Adrenal gland (tissue), 12 donors: Measurements from ENCODE around the gene MTAP. TPM values are rescaled to one million over a fixed set of nuclear protein-coding genes. Genes with fewer than 3 reads are reported as not detected.
A peak's percentile ranks its signal among the peaks of the same experiment; 100 is the strongest.

Experiments used
- DNase-seq, 7 donors: peaks; one replicate each; pipeline ENCODE4 v3.0.0-alpha.2; 2019 to 2020
- H3K27ac ChIP-seq, 5 donors: fragments of 200-600 bp; sonication (generic) in 4 of 5; 1 replicate in 3 of 5; 2 replicates in 2 of 5; pipeline versions ENCODE4 v1.5.1 to v1.8.0; 2016 to 2020; ENCODE audit warnings: mild to moderate bottlenecking in 1 of 5
- H3K27me3 ChIP-seq: fragments of 200-600 bp; 2 replicates; pipeline ENCODE4 v1.8.0; 2021
- H3K36me3 ChIP-seq, 2 donors: fragments of 200-600 bp; replicated peaks in 1 of 2; 1 replicate in 1 of 2; 2 replicates in 1 of 2; pipeline versions ENCODE4 v1.5.1 to v1.8.0; 2018 to 2022
- H3K4me1 ChIP-seq, 2 donors: fragments of 200-600 bp; replicated peaks in 1 of 2; 1 replicate in 1 of 2; 2 replicates in 1 of 2; pipeline versions ENCODE4 v1.5.1 to v1.8.0; 2018 to 2021
- H3K4me3 ChIP-seq, 4 donors: fragments of 200-600 bp; sonication (generic) in 3 of 4; one replicate each; pipeline ENCODE4 v1.5.1; 2016 to 2018
- H3K9me3 ChIP-seq, 3 donors: fragments of 200-600 bp; sonication (generic) in 1 of 3; replicated peaks in 1 of 3; 1 replicate in 2 of 3; 2 replicates in 1 of 3; pipeline versions ENCODE4 v1.5.1 to v1.8.0; 2016 to 2021
- POLR2A ChIP-seq, 2 donors: fragments of 450-650 bp; IDR thresholded peaks; one replicate each; pipeline ENCODE4 v1.6.1; 2017; ENCODE audit warnings: antibody characterized with exemption in 2 of 2, mild to moderate bottlenecking in 2 of 2, moderate library complexity in 1 of 2
- WGBS, 4 donors: extraction: QIAGEN DNeasy Blood & Tissue Kit in 2 of 4; methylation state at CpG; one replicate each; pipeline versions ENCODE4 v1.1.5 to v1.1.7; 2013 to 2017; 5-methylcytosine and 5-hydroxymethylcytosine counted together
- intact Hi-C, 2 donors: fragments of 100-400 bp; cut with DNase I; formaldehyde crosslinking; loops; one replicate each; pipeline versions ENCODE4 v1.14.1 to v1.15.0; 2022 to 2023
- polyA plus RNA-seq, 3 donors: library from polyadenylated mRNA; stranded (reverse); fragments of 200-250 nt in 2 of 3; fragments of 350-450 nt in 1 of 3; fragmentation: Illumina TruSeq in 1 of 3; extraction: RNeasy Lipid Tissue Mini Kit (QIAGEN cat#74804) in 1 of 3; gene quantifications; one replicate each; pipeline ENCODE4 v1.2.3, GENCODE V29; 2013 to 2014
- total RNA-seq, 9 donors: library from RNA; depleted of rRNA in 4 of 9; stranded (reverse); fragments of >200 nt in 4 of 9; fragments of 120-200 nt in 1 of 9; fragmentation: NEBNext Ultra II Directional in 1 of 9; extraction: Animal tissue kit (Norgen Biotek cat#: 25700) in 1 of 9; gene quantifications; one replicate each; pipeline versions ENCODE4 v1.1.0 to v1.2.4, GENCODE V29; 2013 to 2023
- TF ChIP-seq, protein P1 (sequence below), 6 experiments: fragments of 450-650 bp in 4 of 6; fragments of 200-600 bp in 2 of 6; sonication (generic) in 1 of 6; IDR thresholded peaks; 1 replicate in 5 of 6; 2 replicates in 1 of 6; pipeline versions ENCODE4 v1.5.1 to v1.8.0; 2016 to 2021; ENCODE audit warnings: antibody characterized with exemption in 6 of 6, mild to moderate bottlenecking in 2 of 6, moderate library complexity in 1 of 6
- donor health status: healthy with polysubstance abuse.
- donor health status: Bipolar disorder and iron deficiency.
- donor health status: DM: yes; HTN: yes; CAD: no.
- donor health status: DM: no; HTN: no; CAD: no.
- donor health status: DM: no; HTN: no; CAD: no.
- donor health status: DM: yes; HTN: yes; CAD: no.

The MTAP gene
- total and polyA plus RNA-seq, 12 donors, result 6.4 to 38.2 (median 21.9) TPM

DNA sequence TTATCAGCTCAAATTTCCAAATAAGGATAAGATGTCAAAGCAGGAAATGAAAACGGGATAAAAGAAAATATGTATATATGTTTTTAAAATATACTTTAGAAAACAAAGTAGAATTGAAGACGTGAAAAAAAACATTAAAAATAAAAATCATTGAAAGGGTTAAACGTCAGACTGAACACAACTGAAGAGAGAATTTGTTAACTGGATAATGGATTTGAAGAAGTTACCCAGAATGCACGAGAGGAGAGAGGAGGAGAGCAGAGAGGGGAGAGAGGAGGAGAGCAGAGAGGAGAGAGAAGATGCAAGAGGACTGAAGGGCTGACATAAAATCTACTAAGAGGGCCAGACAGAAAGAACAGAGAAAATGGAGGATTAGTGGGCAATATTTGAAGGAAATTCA is 103.8 kb downstream of the MTAP start:
- Histone ChIP-seq H3K36me3 (no peaks in the 10 kb centered on the region), H3K27me3 (no peaks in the 10 kb centered on the region), H3K4me3 (no peak overlapping the region), H3K9me3 (peaks cover 0 to 4% (median 0%) of the 10 kb centered on the region in 3 donors), H3K27ac (no peak overlapping the region), H3K4me1 (no peaks in the 10 kb centered on the region)
- intact Hi-C loops, result no loop called here
- WGBS, 4 donors, result 90 to 95% (median 94%) methylated on average over 4 of the region's 4 CpGs
- DNase-seq, result no peak
- TF ChIP-seq, protein P1, sequence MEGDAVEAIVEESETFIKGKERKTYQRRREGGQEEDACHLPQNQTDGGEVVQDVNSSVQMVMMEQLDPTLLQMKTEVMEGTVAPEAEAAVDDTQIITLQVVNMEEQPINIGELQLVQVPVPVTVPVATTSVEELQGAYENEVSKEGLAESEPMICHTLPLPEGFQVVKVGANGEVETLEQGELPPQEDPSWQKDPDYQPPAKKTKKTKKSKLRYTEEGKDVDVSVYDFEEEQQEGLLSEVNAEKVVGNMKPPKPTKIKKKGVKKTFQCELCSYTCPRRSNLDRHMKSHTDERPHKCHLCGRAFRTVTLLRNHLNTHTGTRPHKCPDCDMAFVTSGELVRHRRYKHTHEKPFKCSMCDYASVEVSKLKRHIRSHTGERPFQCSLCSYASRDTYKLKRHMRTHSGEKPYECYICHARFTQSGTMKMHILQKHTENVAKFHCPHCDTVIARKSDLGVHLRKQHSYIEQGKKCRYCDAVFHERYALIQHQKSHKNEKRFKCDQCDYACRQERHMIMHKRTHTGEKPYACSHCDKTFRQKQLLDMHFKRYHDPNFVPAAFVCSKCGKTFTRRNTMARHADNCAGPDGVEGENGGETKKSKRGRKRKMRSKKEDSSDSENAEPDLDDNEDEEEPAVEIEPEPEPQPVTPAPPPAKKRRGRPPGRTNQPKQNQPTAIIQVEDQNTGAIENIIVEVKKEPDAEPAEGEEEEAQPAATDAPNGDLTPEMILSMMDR (IDR thresholded peaks at IDR 0.05), result no peak
- TF ChIP-seq POLR2A (IDR thresholded peaks at IDR 0.05), result no peak

DNA sequence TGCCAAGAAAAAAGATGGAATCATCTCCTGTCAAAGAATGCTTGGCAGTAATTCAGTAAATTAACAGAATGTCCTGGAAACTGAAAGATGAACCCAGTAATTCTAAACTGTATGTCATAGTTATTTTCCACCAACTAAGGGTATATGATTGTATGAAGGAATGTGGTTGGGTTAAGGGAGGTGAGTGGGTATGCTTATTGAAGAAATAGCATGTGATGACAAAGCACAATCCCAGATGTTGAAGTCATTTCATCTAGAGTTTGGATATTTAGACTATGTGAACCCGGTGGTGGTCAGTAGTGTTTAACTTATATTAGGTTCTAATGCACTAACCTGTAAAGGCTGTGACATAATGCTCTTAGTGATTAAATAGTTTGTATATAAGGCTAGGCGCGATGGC is 104.4 kb downstream of the MTAP start:
- no peak for DNase-seq
- Histone ChIP-seq H3K36me3 (no peaks in the 10 kb centered on the region), H3K9me3 (peaks cover 0 to 4% (median 0%) of the 10 kb centered on the region in 3 donors), H3K27ac (no peak overlapping the region), H3K4me3 (no peak overlapping the region), H3K4me1 (no peaks in the 10 kb centered on the region), H3K27me3 (no peaks in the 10 kb centered on the region)
- intact Hi-C loops, result no loop called here
- TF ChIP-seq, protein P1 (IDR thresholded peaks at IDR 0.05), result no peak
- no peak for TF ChIP-seq POLR2A (IDR thresholded peaks at IDR 0.05)
- 98 to 100% (median 99%) methylated on average over 3 of the region's 3 CpGs for WGBS, 4 donors

DNA sequence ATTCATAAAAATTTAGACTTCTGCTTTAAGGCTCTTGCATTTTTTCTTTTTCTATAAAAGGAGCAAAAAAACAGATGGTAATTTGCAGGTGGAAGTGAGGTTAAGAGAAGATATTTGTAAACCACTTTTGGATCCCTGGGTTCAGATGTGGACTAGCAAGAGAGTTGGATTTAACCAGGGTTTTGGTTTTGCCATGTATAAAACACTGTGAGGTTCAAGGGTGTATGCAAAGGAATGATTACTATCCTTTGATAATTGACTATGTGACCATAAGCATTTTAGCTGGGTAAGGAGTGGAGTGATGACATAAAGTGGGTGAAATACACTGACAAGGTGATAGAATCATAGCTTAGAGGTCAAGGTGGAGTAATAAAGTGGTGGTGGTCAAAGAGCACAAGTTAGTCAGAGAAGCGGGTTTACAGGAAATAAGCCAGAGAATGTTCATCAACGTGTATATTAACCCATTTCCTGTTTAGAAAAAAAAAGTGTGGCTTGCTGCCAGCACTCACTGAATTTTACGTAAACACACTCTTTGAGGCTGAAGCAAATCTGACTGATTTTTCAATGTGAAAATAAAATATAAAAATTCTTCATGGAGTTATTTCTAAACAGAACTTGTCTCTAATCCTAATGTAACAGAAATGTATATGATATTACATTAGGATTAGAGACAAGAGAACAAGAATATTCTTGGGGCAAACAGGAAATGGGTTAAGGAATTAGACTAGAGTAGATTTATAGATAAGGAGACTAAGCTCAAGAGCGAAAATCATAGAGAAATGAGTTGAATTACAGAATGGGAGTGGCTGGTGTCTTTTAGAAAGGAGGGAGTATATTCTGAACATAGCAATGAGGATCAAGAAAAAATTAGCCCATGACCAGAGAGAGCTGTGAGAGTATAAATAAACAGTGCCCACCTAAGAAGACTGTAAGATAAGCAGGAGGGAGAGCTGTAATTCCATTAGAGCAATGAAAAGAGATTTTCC is 117.2 kb downstream of the MTAP start:
- no peak overlapping the region for H3K27ac ChIP-seq
- intact Hi-C loops, result no loop called here
- peaks cover 0 to 3% of the 10 kb centered on the region in 2 donors for H3K4me1 ChIP-seq
- H3K9me3 ChIP-seq, result no peaks in the 10 kb centered on the region
- TF ChIP-seq, protein P1 (IDR thresholded peaks at IDR 0.05), result no peak
- no peak for TF ChIP-seq POLR2A (IDR thresholded peaks at IDR 0.05)
- no peaks in the 10 kb centered on the region for H3K36me3 ChIP-seq
- 22 to 26% (median 24%) methylated on average over 4 of the region's 4 CpGs for WGBS, 4 donors
- no peaks in the 10 kb centered on the region for H3K27me3 ChIP-seq
- H3K4me3 ChIP-seq, result no peak overlapping the region
- peak in 1 of 7 donors; percentile 4 for DNase-seq

DNA sequence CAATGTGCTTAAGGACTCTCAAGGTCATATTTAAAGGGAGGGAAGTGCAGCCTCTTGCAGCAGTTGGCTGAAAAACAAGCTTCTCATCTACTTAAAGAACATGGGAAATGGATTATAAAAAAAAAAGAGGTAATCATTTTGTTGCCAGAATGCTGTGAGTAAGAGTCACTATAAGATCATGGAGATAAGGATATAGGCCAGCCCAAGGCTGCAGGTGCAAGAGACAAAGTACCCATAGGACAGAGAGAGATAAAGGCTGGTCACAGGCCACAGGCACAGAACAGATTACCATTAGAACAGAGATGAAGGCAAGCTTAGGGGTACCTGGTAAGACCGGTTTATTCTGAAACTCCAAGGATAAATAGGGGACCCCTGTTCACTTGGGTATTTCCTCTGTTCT is 121.3 kb downstream of the MTAP start:
- Histone ChIP-seq H3K4me3 (no peak overlapping the region), H3K27ac (no peak overlapping the region), H3K9me3 (no peaks in the 10 kb centered on the region), H3K4me1 (peaks cover 0 to 3% of the 10 kb centered on the region in 2 donors), H3K36me3 (no peaks in the 10 kb centered on the region), H3K27me3 (no peaks in the 10 kb centered on the region)
- intact Hi-C loops, result no loop called here
- no peak for TF ChIP-seq POLR2A (IDR thresholded peaks at IDR 0.05)
- TF ChIP-seq, protein P1 (IDR thresholded peaks at IDR 0.05), result no peak
- WGBS, 4 donors, result 86 to 96% (median 94%) methylated on average over 1 of the region's 1 CpG
- no peak for DNase-seq
